ENCODE results near the gene TBC1D22A.
A peak's percentile ranks its signal among the peaks of the same experiment; 100 is the strongest.

Gene TBC1D22A

DNA sequence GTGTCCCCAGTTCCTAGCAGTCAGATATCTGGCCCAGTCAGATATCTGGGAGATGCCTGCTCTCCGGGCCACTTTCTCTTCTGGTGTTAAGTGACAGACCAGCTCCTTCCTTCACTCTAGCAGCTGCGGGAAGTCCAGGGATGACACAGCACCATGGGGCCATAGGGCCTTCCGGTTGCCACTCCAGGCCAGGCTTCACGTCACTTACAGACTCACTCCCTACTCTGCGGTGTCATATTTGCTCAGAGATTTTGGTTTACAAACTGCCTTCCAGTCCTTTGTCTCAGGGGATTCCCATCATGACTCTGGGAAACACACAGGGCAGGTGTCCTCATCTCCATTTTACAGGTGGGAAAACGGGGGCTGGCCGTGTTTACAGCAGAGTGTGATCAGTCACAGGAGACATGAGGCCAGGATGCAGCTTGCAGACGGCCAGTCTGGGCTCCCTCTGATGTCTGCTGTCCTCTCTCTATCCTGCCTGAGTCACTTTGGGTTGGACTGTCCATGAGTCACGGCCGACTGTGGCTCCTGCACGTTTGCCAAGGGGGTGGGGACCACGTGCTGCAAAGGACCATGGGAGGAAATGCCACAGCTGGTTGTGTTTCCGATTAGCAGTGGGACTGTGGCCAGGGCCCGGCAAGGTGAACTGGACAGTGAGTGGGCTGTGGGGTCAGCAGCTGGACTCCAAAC lies 8.2 kb upstream of the TBC1D22A start:
- TF ChIP-seq CTCF (IDR thresholded peaks at IDR 0.05): no peak
- H3K4me3 ChIP-seq: peak overlapping the region; percentile 52
- peak; percentile 98 for DNase-seq (ENCODE audit: low spot score)
- H3K27ac ChIP-seq: peak overlapping the region; percentile 91 to 94

- TF ChIP-seq CTCF (IDR thresholded peaks at IDR 0.05): no peak
- peak overlapping the region; percentile 52 for H3K4me3 ChIP-seq
- peak overlapping the region; percentile 91 to 94 for H3K27ac ChIP-seq
- DNase-seq (ENCODE audit: low spot score): no peak
Observed at GRCh38 chr22:46754826-46755225, 7.6 kb upstream of the TBC1D22A start.

DNA sequence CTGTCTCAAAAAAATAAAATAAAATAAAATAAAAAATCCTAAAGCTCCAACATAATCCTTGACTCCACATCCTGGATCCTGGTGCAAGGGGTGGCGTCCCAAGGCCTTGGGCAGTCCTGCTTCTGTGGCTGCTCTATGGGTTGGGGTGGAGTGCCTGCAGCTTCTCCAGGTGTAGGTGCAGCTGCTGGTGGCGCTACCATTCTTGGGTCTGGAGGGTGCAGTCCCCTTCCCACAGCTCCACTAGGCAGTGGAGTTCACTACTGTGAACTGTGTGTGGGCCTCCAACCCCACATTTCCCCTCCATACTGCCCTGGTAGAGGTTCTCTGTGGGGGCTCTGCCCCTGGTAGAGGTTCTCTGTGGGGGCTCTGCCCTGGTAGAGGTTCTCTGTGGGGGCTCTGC lies 6.9 kb upstream of the TBC1D22A start:
- TF ChIP-seq CTCF (IDR thresholded peaks at IDR 0.05): no peak
- Histone ChIP-seq H3K27ac (no peak overlapping the region), H3K4me3 (no peak overlapping the region)
- no peak for DNase-seq (ENCODE audit: low spot score)

GRCh38 chr22:46756097-46756496 lies 6.4 kb upstream of the TBC1D22A start:
- Histone ChIP-seq H3K4me3 (no peak overlapping the region), H3K27ac (no peak overlapping the region)
- no peak for DNase-seq (ENCODE audit: low spot score)
- TF ChIP-seq CTCF (IDR thresholded peaks at IDR 0.05): no peak

DNA sequence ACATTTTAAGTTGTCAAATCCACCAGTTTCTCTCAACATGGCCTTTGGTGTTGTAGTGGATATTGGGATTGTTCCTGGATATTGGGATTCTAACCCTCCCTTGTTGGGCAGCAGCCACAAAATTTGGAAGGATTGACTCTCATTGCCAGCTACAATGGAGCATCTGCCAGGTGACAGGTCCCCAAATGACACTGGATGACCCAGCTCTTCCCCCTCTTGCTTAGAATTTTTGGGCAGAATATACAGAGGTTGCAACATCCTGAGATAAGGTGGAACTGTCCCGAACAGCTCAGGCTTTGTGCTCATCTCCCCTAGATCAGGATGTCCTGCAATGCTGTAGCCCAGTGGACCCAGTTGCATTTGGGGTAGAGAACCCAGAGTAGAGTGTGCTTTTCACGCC lies 5.3 kb upstream of the TBC1D22A start:
- no peak for TF ChIP-seq CTCF (IDR thresholded peaks at IDR 0.05)
- no peak for DNase-seq (ENCODE audit: low spot score)
- H3K4me3 ChIP-seq: no peak overlapping the region
- no peak overlapping the region for H3K27ac ChIP-seq

GRCh38 chr22:46758121-46758520 lies 4.3 kb upstream of the TBC1D22A start:
- Histone ChIP-seq H3K27ac (no peak overlapping the region), H3K4me3 (no peak overlapping the region)
- no peak for TF ChIP-seq CTCF (IDR thresholded peaks at IDR 0.05)
- DNase-seq (ENCODE audit: low spot score): no peak

- no peak overlapping the region for H3K4me3 ChIP-seq
- TF ChIP-seq CTCF (IDR thresholded peaks at IDR 0.05): no peak
- H3K27ac ChIP-seq: no peak overlapping the region
- no peak for DNase-seq (ENCODE audit: low spot score)
Observed at GRCh38 chr22:46758867-46759290, 3.6 kb upstream of the TBC1D22A start.
